Skeletal muscle tissue (tissue), 4 donors: ENCODE data around the gene ZNF574. TPM values are rescaled to one million over a fixed set of nuclear protein-coding genes. Genes with fewer than 3 reads are reported as not detected.

Source experiments
- H3K27ac ChIP-seq: one replicate; pipeline ENCODE4 v1.7.0; 2013; ENCODE audit warnings: mild to moderate bottlenecking, low read depth, low read length, inconsistent platforms
- H3K27me3 ChIP-seq, 3 donors: one replicate each; pipeline ENCODE4 v1.7.0; 2013; ENCODE audit warnings: low read length in 3 of 3; ENCODE audit not compliant: control insufficient read depth in 3 of 3, insufficient read depth in 3 of 3
- H3K36me3 ChIP-seq, 3 donors: one replicate each; pipeline ENCODE4 v1.7.0; 2013; ENCODE audit warnings: low read length in 3 of 3; ENCODE audit not compliant: control insufficient read depth in 3 of 3, insufficient read depth in 3 of 3
- H3K4me1 ChIP-seq, 3 donors: one replicate each; pipeline ENCODE4 v1.7.0; 2013; ENCODE audit warnings: low read length in 3 of 3, mild to moderate bottlenecking in 3 of 3; ENCODE audit not compliant: control insufficient read depth in 3 of 3, insufficient read depth in 3 of 3
- H3K4me3 ChIP-seq, 3 donors: one replicate each; pipeline ENCODE4 v1.7.0; 2013; ENCODE audit warnings: low read length in 3 of 3
- H3K9ac ChIP-seq, 3 donors: one replicate each; pipeline ENCODE4 v1.7.0; 2013; ENCODE audit warnings: low read length in 3 of 3, mild to moderate bottlenecking in 3 of 3, moderate library complexity in 2 of 3, low read depth in 1 of 3
- H3K9me3 ChIP-seq, 3 donors: one replicate each; pipeline ENCODE4 v1.7.0; 2013; ENCODE audit warnings: low read length in 3 of 3; ENCODE audit not compliant: control insufficient read depth in 3 of 3
- total RNA-seq: library from RNA; depleted of rRNA; stranded (reverse); fragments of >200 nt; gene quantifications from one replicate; pipeline ENCODE4 v1.2.3, GENCODE V29; 2014
- donor health status: Osteomylitis.

The ZNF574 gene
- total RNA-seq, 1 donor from 2014 or later, result 7.8 TPM

- no peak overlapping the region for H3K27ac ChIP-seq
- H3K9ac ChIP-seq, result no peak overlapping the region
These were observed 7.0 kb upstream of the ZNF574 start for GRCh38 chr19:42068756-42069571.

GRCh38 chr19:42069619-42070351 is 6.2 kb upstream of the ZNF574 start, which contains the start of gene GRIK5:
TSS of gene GRIK5 (minus strand) at chr19:42070206. CDS start at chr19:42065770, 4,436 bp downstream.
- H3K36me3 ChIP-seq, result no peaks in the 10 kb centered on the region
- H3K27ac ChIP-seq, result no peak within 1 kb of the TSS
- H3K9me3 ChIP-seq, result no peaks in the 10 kb centered on the region
- peaks cover 0 to 3% (median 1%) of the 10 kb centered on the region in 3 donors for H3K4me1 ChIP-seq
- H3K4me3 ChIP-seq, result no peak within 1 kb of the TSS
- H3K9ac ChIP-seq, result peak within 1 kb of the TSS in 1 of 3 donors; percentile 40
- H3K27me3 ChIP-seq, result peaks cover 27 to 36% (median 35%) of the 10 kb centered on the region in 3 donors

More at GRCh38 chr19:42068756-42069571, 7.0 kb upstream of the ZNF574 start:
- H3K27me3 ChIP-seq, result peaks cover 32 to 36% (median 35%) of the 10 kb centered on the region in 3 donors
- H3K4me3 ChIP-seq, result no peak overlapping the region
- H3K36me3 ChIP-seq, result no peaks in the 10 kb centered on the region
- H3K9me3 ChIP-seq, result no peaks in the 10 kb centered on the region
- no peaks in the 10 kb centered on the region for H3K4me1 ChIP-seq

- no peak overlapping the region for H3K4me3 ChIP-seq
- H3K27me3 ChIP-seq, result peaks cover 25 to 33% (median 25%) of the 10 kb centered on the region in 3 donors
- H3K9ac ChIP-seq, result no peak overlapping the region
- no peaks in the 10 kb centered on the region for H3K9me3 ChIP-seq
- no peak overlapping the region for H3K27ac ChIP-seq
- H3K36me3 ChIP-seq, result no peaks in the 10 kb centered on the region
- H3K4me1 ChIP-seq, result peaks cover 3 to 8% (median 4%) of the 10 kb centered on the region in 3 donors
These were observed 4.7 kb upstream of the ZNF574 start for GRCh38 chr19:42071247-42071646.

GRCh38 chr19:42074513-42075363 is 1.2 kb upstream of the ZNF574 start:
- Histone ChIP-seq H3K4me1 (peaks cover 11 to 21% (median 18%) of the 10 kb centered on the region in 3 donors), H3K9me3 (no peaks in the 10 kb centered on the region), H3K4me3 (peak overlapping the region; percentile 91 to 94 (median 94)), H3K9ac (peak overlapping the region; percentile 99), H3K36me3 (peaks cover 13 to 14% (median 13%) of the 10 kb centered on the region in 3 donors), H3K27me3 (peaks cover 0 to 6% (median 0%) of the 10 kb centered on the region in 3 donors), H3K27ac (peak overlapping the region; percentile 99)

- H3K9ac ChIP-seq, result peak overlapping the region; percentile 99
- H3K4me3 ChIP-seq, result peak overlapping the region; percentile 91 to 94 (median 94)
- H3K36me3 ChIP-seq, result peaks cover 19% of the 10 kb centered on the region in 3 donors
- peak overlapping the region; percentile 99 for H3K27ac ChIP-seq
- H3K27me3 ChIP-seq, result peaks cover 0 to 4% (median 0%) of the 10 kb centered on the region in 3 donors
- H3K9me3 ChIP-seq, result no peaks in the 10 kb centered on the region
- H3K4me1 ChIP-seq, result peaks cover 11 to 21% (median 18%) of the 10 kb centered on the region in 3 donors
These were observed 676 bp upstream of the ZNF574 start for GRCh38 chr19:42075364-42075615.

- peak overlapping the region; percentile 82 for H3K27ac ChIP-seq
- peak overlapping the region; percentile 91 to 97 (median 92) for H3K9ac ChIP-seq
- H3K4me3 ChIP-seq, result peak overlapping the region; percentile 74 to 86 (median 83)
- peaks cover 11 to 21% (median 18%) of the 10 kb centered on the region in 3 donors for H3K4me1 ChIP-seq
- H3K27me3 ChIP-seq, result no peaks in the 10 kb centered on the region
- peaks cover 30% of the 10 kb centered on the region in 3 donors for H3K36me3 ChIP-seq
- H3K9me3 ChIP-seq, result no peaks in the 10 kb centered on the region
These were observed 496 bp downstream of the ZNF574 start for GRCh38 chr19:42076380-42076944.

- Histone ChIP-seq H3K27me3 (no peaks in the 10 kb centered on the region), H3K9ac (peak overlapping the region in 1 of 3 donors; percentile 92), H3K4me3 (no peak overlapping the region), H3K27ac (no peak overlapping the region), H3K36me3 (peaks cover 33 to 38% (median 33%) of the 10 kb centered on the region in 3 donors), H3K9me3 (no peaks in the 10 kb centered on the region), H3K4me1 (peaks cover 11 to 21% (median 18%) of the 10 kb centered on the region in 3 donors)
These were observed 2.1 kb downstream of the ZNF574 start for GRCh38 chr19:42078058-42078457.

GRCh38 chr19:42078538-42079275 is 2.7 kb downstream of the ZNF574 start:
- no peaks in the 10 kb centered on the region for H3K9me3 ChIP-seq
- no peak overlapping the region for H3K4me3 ChIP-seq
- H3K9ac ChIP-seq, result no peak overlapping the region
- peaks cover 33 to 38% (median 33%) of the 10 kb centered on the region in 3 donors for H3K36me3 ChIP-seq
- H3K27ac ChIP-seq, result no peak overlapping the region
- H3K4me1 ChIP-seq, result peaks cover 11 to 21% (median 18%) of the 10 kb centered on the region in 3 donors
- no peaks in the 10 kb centered on the region for H3K27me3 ChIP-seq

- Histone ChIP-seq H3K9me3 (no peaks in the 10 kb centered on the region), H3K27me3 (no peaks in the 10 kb centered on the region), H3K36me3 (peaks cover 33 to 38% (median 33%) of the 10 kb centered on the region in 3 donors), H3K4me3 (no peak overlapping the region), H3K27ac (no peak overlapping the region), H3K9ac (no peak overlapping the region), H3K4me1 (peaks cover 11 to 21% (median 18%) of the 10 kb centered on the region in 3 donors)
These were observed 3.3 kb downstream of the ZNF574 start for GRCh38 chr19:42079276-42079669.
